HCEC 1CT (cell line): ENCODE data around the gene ZDHHC22.

Experiments
- DNase-seq: peaks from one replicate; pipeline ENCODE4 v3.0.0-alpha.2; 2017

The ZDHHC22 gene

GRCh38 chr14:77102154-77102553 lies 39.4 kb downstream of the ZDHHC22 start:
- DNase-seq = no peak

DNA sequence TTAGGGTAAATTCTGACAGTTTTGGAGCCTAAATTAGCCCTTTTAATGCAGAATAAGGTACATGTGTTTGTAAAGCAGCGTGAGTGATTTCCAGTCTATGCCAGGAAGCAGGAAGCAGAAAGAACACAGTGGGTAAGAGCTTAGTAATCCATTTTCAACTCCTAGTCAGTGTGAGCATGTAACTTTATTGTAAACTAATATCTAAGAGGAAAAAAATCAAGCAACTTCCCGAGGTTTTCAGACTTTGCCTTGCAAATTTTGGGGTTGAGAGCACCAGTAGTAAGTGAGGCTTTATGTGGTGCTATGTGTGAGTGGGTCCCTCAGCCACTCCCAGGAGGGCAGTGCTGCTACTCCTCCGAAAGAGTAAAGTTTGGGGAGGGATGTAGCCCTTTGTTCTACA lies 40.6 kb downstream of the ZDHHC22 start:
- DNase-seq = peak; percentile 56

DNA sequence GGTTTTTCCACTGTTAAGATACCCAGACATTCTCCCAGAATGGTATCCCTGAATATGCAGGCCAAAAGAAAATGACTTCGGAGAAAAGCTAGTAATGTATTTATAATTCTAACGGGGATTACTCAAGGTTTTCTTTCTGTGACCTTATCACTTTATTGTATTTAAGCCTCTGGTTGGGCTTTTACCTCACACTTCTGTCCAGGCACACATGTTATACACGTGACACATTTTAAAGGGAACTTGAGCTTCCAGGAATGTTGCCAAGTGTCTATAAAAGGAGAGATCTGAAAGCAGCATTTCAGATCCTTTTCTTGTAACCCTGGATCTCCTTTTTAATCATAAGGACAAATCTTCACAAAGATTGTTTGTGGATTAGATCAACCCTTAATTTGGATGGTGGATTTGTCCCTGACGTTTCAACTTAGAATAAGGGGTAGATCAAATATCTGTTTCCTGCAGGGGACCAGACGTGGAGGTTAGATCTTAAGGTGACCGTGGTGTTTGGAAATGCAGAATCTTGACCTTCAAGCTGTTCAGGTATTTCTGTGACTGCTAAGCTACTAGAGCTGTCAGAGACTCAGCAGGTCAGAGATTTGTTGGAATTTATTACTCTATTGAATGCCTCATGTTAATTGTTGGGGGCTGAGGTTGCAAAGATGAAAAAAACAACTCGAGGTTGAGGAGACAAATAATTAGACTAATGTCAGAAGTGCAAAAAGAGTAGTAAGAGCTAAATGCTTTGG lies 42.0 kb downstream of the ZDHHC22 start:
- DNase-seq = peak; percentile 80

DNA sequence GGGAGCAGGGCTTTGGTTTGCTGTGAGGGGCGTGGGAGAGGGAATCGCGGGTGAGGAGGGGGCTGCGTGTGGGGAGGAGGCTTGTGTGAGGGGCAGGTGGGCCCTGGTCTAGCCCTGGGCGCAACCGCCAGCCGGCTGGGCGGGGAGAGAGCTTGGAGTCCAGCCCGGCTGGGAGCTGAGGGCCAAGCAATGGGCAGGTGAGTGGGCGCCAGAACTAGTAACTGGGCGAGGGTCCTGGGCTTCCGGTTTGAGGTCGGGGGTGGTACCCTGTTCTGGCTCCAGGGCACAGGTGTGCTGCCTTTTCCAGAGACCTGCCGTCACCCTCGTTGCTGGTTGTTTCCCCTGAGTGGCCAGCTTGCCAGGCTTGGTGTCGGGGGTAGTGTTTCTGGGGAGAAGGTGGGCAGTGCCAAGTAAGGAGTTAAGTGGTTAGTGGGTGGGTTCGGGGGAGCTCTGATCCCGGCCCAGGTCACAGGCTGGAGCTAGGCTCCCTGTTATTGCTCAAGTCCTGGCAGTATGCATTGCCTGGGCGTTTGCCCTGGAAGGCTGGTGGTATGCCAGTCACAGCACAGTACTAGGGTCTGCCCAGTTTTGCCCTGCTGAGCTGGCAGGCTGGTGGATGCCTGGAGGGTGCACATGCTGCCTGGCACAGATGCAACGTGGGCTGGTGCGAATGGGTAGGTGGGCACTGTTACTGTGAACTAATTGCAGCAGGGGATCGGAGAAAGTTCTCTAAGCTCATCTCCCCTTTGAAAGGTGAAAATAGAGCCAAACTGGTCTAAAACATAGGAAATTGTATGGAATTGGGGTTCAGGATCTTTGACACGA lies 42.9 kb downstream of the ZDHHC22 start:
- DNase-seq = peak; percentile 18

GRCh38 chr14:77097700-77098528 lies 43.7 kb downstream of the ZDHHC22 start, which contains the start of gene CIPC:
TSS of gene CIPC (plus strand) at chr14:77098258. CDS start at chr14:77105709, 7,451 bp downstream.
- DNase-seq = peak; percentile 98

DNA sequence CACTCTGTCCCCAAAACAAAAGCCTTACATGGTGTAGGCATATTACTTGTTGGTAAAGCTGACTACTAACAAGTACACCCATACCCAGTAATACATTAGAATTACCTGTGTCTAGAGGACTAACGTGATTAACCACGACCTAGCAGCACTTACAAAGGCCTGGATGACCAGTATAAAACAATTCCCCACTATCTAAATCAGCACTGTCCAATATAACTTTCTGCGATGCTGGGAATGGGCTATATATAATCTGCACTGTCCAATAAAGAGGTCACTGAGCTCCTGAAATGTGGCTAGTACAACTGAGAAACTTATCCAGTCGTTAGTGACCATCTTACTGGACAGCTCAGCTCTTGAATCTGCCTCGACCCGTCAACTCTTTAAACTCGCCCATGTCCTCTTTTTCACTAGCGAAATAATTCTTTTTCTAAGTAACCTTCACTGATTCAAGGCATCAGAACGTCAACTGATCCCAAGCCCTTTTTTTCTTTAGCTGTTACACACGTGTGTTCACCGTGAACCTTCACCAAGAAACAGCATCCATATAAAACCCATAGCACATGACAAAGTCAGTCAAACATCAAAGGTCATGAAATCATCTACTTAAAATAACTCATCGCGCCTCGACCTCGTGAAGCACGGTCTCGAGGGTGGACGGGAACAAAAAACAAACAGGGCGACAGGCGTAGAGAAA lies 44.4 kb downstream of the ZDHHC22 start:
- DNase-seq = peak; percentile 35

DNA sequence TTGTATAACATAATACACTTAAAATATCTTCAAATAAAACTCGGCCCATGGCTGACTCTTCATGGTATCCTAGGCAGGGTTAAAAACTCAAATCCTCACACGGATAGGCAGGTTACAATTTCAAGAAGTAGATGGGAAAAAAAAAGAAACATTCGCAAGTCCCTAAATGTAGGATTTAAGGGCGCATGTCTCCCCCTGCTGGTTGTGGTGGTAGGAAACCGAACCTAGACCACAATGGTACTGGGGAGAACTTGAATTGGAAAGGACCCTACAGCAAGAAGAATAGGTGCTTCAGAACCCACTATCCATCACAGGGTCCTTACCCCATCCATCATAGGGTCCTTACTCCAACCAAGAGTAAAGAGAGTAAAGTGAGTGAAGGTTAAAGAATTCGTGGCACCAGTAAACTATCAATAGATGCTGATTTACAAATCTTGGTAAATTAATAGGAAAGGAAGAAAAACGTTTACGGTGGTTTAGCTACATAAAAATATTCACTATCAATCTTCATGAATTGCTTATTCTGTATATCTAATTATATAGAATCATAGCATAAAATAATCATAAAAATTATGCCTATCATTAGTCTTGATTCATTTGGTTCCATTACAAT lies 46.8 kb downstream of the ZDHHC22 start:
- peak; percentile 68 for DNase-seq

- DNase-seq = no peak
Measured at GRCh38 chr14:77092676-77093075, 48.9 kb downstream of the ZDHHC22 start.

DNA sequence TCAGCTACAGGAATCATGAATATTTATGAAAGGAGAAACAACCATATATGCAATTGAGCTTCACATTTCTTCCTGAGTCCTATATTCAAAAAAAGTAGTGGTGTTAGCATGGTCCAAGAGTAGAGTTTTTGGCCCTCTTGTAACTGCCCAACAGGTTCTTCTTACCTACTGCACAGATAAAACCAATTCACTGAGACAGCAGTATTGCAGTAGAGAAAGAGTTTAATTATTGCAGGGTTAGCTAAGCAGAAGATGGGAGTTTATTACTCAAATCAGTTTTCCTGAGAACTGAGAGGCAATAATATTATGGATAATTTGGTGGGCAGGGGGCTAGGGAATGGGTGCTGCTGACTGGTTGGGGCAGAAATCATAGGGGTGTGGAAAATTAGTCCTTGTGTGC lies 50.1 kb downstream of the ZDHHC22 start:
- no peak for DNase-seq

DNA sequence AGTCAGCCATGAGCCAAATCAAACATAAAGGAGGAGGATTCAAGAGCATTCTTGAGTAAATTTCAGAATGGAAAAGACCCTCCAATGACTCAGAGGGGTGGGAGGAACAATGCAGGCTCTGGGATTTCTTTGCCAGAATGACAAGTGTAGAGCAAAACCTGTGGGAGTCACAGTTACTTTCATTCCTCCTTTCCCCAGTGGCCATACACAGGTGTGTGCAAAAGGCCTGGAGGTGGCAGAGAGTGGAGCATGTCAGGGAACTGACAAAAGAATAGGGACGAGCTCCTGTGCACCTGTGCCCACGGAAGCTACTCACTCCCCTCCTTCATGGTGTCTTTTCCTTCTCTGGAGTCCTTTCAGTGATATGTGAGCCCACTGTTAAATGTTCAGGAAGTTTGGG lies 52.9 kb downstream of the ZDHHC22 start:
- no peak for DNase-seq

- DNase-seq = no peak
Measured at GRCh38 chr14:77088219-77088618, 53.4 kb downstream of the ZDHHC22 start.

DNA sequence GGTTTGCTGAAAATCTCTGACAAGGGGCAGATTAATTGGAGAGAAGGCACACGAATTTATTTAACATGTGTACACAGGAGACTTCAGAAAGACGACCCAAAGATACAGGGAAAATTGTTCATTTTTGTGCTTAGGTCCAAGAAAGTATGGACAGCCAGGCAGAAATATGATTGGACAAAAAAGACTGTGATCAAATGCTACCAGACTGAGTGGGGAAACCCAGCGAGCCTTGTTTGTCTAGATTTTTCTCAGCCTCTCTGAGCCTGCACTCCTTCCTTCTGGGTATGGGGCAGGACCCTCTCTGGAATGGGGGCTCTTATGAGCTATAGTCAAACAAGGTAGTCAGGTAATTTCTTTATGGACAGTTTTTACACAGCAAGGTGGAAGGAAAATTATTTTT lies 54.0 kb downstream of the ZDHHC22 start:
- no peak for DNase-seq

- no peak for DNase-seq
Measured at GRCh38 chr14:77086951-77087350, 54.6 kb downstream of the ZDHHC22 start.

DNA sequence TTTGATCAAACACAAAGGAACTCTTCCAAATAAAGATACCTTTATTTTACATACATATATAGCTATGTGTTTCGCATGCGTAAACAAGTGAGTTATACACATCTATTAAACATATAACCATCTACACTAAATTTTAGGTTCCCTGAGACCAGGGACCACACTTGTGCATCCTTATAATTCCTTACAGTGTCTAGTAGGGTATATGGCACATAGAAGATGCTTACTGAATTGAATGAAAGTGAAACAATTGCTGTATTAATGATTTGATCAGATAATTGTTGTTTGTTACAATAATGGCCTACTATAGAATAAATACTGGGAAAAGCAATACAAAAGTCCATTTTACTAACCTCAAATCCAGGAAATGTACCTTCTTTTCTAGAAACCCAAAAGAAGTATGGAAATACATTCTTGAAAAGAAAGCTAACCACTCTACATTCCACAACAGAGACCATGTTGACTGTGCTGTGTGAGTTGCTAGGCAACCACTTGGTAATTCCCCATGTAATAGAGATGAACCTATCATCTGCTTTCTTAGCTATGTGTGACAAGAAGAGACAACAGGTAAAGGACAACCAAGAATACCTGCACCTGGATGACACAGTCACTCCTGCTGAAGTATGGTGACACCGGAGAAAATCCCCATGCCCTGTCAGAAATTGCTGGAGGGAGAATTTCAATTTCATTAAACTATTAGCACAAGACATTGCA lies 55.4 kb downstream of the ZDHHC22 start:
- peak; percentile 23 for DNase-seq

- DNase-seq = no peak
Measured at GRCh38 chr14:77085538-77085937, 56.1 kb downstream of the ZDHHC22 start.

- DNase-seq = no peak
Measured at GRCh38 chr14:77084985-77085384, 56.6 kb downstream of the ZDHHC22 start.

DNA sequence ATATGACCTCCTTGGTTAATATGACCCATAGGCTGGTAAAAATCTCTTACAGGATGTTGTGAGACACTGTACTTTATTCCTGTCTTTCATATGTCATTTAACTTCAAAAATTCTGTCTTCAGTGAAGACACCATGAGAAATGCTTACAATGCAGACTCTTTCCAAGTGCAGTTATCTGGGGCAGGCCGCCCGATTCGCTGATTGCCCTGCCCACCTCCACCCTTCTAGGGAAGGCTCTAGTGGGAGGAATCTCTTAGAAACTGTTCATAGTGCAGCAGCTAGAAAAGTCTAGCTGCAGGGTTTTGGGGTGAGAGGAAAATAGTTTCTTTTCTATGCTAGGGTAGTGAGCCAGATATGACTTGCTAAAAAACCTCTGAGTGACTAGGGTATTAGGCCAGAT lies 58.5 kb downstream of the ZDHHC22 start:
- DNase-seq = no peak

GRCh38 chr14:77082356-77082755 lies 59.2 kb downstream of the ZDHHC22 start:
- DNase-seq = no peak
